Duodenal mucosa (tissue), 2 donors: ENCODE data around the gene BBX.

Source experiments
- H3K27ac ChIP-seq: one replicate; pipeline ENCODE4 v1.7.0; 2013; ENCODE audit warnings: low read depth, low read length
- H3K27me3 ChIP-seq, 2 donors: one replicate each; pipeline ENCODE4 v1.7.0; 2013; ENCODE audit warnings: low read length in 2 of 2, control low read depth in 1 of 2; ENCODE audit not compliant: insufficient read depth in 2 of 2, control insufficient read depth in 1 of 2
- H3K36me3 ChIP-seq, 2 donors: one replicate each; pipeline ENCODE4 v1.7.0; 2013; ENCODE audit warnings: low read length in 2 of 2, control low read depth in 1 of 2; ENCODE audit not compliant: insufficient read depth in 2 of 2, control insufficient read depth in 1 of 2
- H3K4me1 ChIP-seq, 2 donors: one replicate each; pipeline ENCODE4 v1.7.0; 2013; ENCODE audit warnings: low read length in 2 of 2, control low read depth in 1 of 2; ENCODE audit not compliant: insufficient read depth in 2 of 2, control insufficient read depth in 1 of 2
- H3K4me3 ChIP-seq, 2 donors: one replicate each; pipeline ENCODE4 v1.7.0; 2013; ENCODE audit warnings: low read length in 2 of 2, low read depth in 1 of 2
- H3K9ac ChIP-seq, 2 donors: one replicate each; pipeline ENCODE4 v1.7.0; 2013; ENCODE audit warnings: low read length in 2 of 2, low read depth in 1 of 2
- H3K9me3 ChIP-seq, 2 donors: one replicate each; pipeline ENCODE4 v1.7.0; 2013; ENCODE audit warnings: low read length in 2 of 2, control low read depth in 1 of 2; ENCODE audit not compliant: control insufficient read depth in 1 of 2

The BBX gene

GRCh38 chr3:107718547-107718946 lies 195.8 kb downstream of the BBX start:
- Histone ChIP-seq H3K4me1 (no peaks in the 10 kb centered on the region), H3K27me3 (no peaks in the 10 kb centered on the region), H3K36me3 (peaks cover 0 to 4% of the 10 kb centered on the region in 2 donors), H3K9me3 (no peaks in the 10 kb centered on the region), H3K27ac (no peak overlapping the region), H3K9ac (no peak overlapping the region), H3K4me3 (no peak overlapping the region)

- no peaks in the 10 kb centered on the region for H3K9me3 ChIP-seq
- peaks cover 9 to 17% of the 10 kb centered on the region in 2 donors for H3K36me3 ChIP-seq
- H3K4me3 ChIP-seq = no peak overlapping the region
These were observed 204.3 kb downstream of the BBX start for GRCh38 chr3:107727102-107727501.

GRCh38 chr3:107729686-107730085 lies 206.9 kb downstream of the BBX start:
- no peak overlapping the region for H3K27ac ChIP-seq
- H3K9me3 ChIP-seq = no peaks in the 10 kb centered on the region
- no peak overlapping the region for H3K9ac ChIP-seq
- no peak overlapping the region for H3K4me3 ChIP-seq
- no peaks in the 10 kb centered on the region for H3K4me1 ChIP-seq
- peaks cover 9 to 17% of the 10 kb centered on the region in 2 donors for H3K36me3 ChIP-seq
- H3K27me3 ChIP-seq = no peaks in the 10 kb centered on the region

More at GRCh38 chr3:107727102-107727501, 204.3 kb downstream of the BBX start:
- Histone ChIP-seq H3K4me1 (no peaks in the 10 kb centered on the region), H3K27ac (no peak overlapping the region), H3K9ac (no peak overlapping the region), H3K27me3 (no peaks in the 10 kb centered on the region)

- Histone ChIP-seq H3K27ac (no peak overlapping the region), H3K4me3 (no peak overlapping the region), H3K9ac (no peak overlapping the region), H3K36me3 (peaks cover 2 to 12% of the 10 kb centered on the region in 2 donors), H3K4me1 (no peaks in the 10 kb centered on the region), H3K27me3 (no peaks in the 10 kb centered on the region), H3K9me3 (no peaks in the 10 kb centered on the region)
These were observed 211.6 kb downstream of the BBX start for GRCh38 chr3:107734317-107734716.

GRCh38 chr3:107737914-107738313 lies 215.2 kb downstream of the BBX start:
- no peak overlapping the region for H3K27ac ChIP-seq
- H3K4me3 ChIP-seq = no peak overlapping the region
- H3K9ac ChIP-seq = no peak overlapping the region
- H3K36me3 ChIP-seq = no peaks in the 10 kb centered on the region
- no peaks in the 10 kb centered on the region for H3K9me3 ChIP-seq
- H3K27me3 ChIP-seq = no peaks in the 10 kb centered on the region
- no peaks in the 10 kb centered on the region for H3K4me1 ChIP-seq

- Histone ChIP-seq H3K9ac (no peak overlapping the region), H3K4me3 (no peak overlapping the region), H3K27ac (no peak overlapping the region), H3K4me1 (no peaks in the 10 kb centered on the region), H3K27me3 (no peaks in the 10 kb centered on the region), H3K9me3 (no peaks in the 10 kb centered on the region), H3K36me3 (no peaks in the 10 kb centered on the region)
These were observed 215.9 kb downstream of the BBX start for GRCh38 chr3:107738486-107739183.

- Histone ChIP-seq H3K9me3 (no peaks in the 10 kb centered on the region), H3K27me3 (no peaks in the 10 kb centered on the region), H3K27ac (no peak overlapping the region), H3K36me3 (no peaks in the 10 kb centered on the region), H3K9ac (no peak overlapping the region), H3K4me1 (no peaks in the 10 kb centered on the region), H3K4me3 (no peak overlapping the region)
These were observed 216.5 kb downstream of the BBX start for GRCh38 chr3:107739227-107739626.

- Histone ChIP-seq H3K27me3 (no peaks in the 10 kb centered on the region), H3K36me3 (no peaks in the 10 kb centered on the region), H3K9ac (no peak overlapping the region), H3K4me3 (no peak overlapping the region), H3K27ac (no peak overlapping the region), H3K9me3 (no peaks in the 10 kb centered on the region), H3K4me1 (no peaks in the 10 kb centered on the region)
These were observed 218.5 kb downstream of the BBX start for GRCh38 chr3:107740992-107741896.

- no peaks in the 10 kb centered on the region for H3K9me3 ChIP-seq
- H3K4me3 ChIP-seq = no peak overlapping the region
- H3K36me3 ChIP-seq = peaks cover 0 to 4% of the 10 kb centered on the region in 2 donors
- H3K27me3 ChIP-seq = no peaks in the 10 kb centered on the region
- no peak overlapping the region for H3K9ac ChIP-seq
- H3K4me1 ChIP-seq = no peaks in the 10 kb centered on the region
- no peak overlapping the region for H3K27ac ChIP-seq
These were observed 222.6 kb downstream of the BBX start for GRCh38 chr3:107745354-107745753.

- no peaks in the 10 kb centered on the region for H3K9me3 ChIP-seq
- H3K4me3 ChIP-seq = no peak overlapping the region
- H3K9ac ChIP-seq = no peak overlapping the region
- no peaks in the 10 kb centered on the region for H3K4me1 ChIP-seq
- H3K27ac ChIP-seq = no peak overlapping the region
- H3K36me3 ChIP-seq = peaks cover 2% of the 10 kb centered on the region in 2 donors
- no peaks in the 10 kb centered on the region for H3K27me3 ChIP-seq
These were observed 229.6 kb downstream of the BBX start for GRCh38 chr3:107752202-107752990.
